H1 (cell line): Measurements from ENCODE around the gene FAM193B. TPM values are rescaled to one million over a fixed set of nuclear protein-coding genes. Genes with fewer than 3 reads are reported as not detected.

Experiments
- CTCF ChIA-PET: fragments of 300-600 bp; sonication (Branson Sonifier 250); formaldehyde crosslinking; loops from one replicate; lab custom pipeline; 2021; ENCODE audit not compliant: partially characterized antibody; lab: Charles Lee
- POLR2A ChIA-PET: fragments of 300-600 bp; sonication (Branson Sonifier 250); formaldehyde crosslinking; loops from one replicate; lab custom pipeline; 2021; ENCODE audit warnings: inconsistent platforms; ENCODE audit not compliant: partially characterized antibody; lab: Charles Lee
- DNase-seq, 2 experiments: peaks; one replicate each; pipeline versions ENCODE4 v3.0.0 to v3.0.0-alpha.2; 2010 to 2022; ENCODE audit warnings: low spot score in 2 of 2, low read depth in 1 of 2, mixed read lengths in 1 of 2
- FAIRE-seq: peaks from 2 replicates; lab custom pipeline; 2011; peaks lifted over from hg19 to GRCh38; lab: Jason Lieb, UNC
- H2AFZ ChIP-seq: 2 replicates; pipeline ENCODE4 v1.8.1; 2012; ENCODE audit warnings: low read length, inconsistent platforms
- H2AK5ac ChIP-seq: 2 replicates; pipeline ENCODE4 v1.6.1; 2013; ENCODE audit warnings: low read depth, low read length
- H2BK120ac ChIP-seq: replicated peaks from 2 replicates; pipeline ENCODE3; 2013; ENCODE audit warnings: low read depth, low read length, inconsistent platforms
- H2BK12ac ChIP-seq: 2 replicates; pipeline ENCODE4 v1.6.1; 2013; ENCODE audit warnings: low read depth, low read length
- H2BK15ac ChIP-seq: 2 replicates; pipeline ENCODE4 v1.6.1; 2013; ENCODE audit warnings: low read length
- H2BK20ac ChIP-seq: 2 replicates; pipeline ENCODE4 v1.6.1; 2013; ENCODE audit warnings: low read length
- H2BK5ac ChIP-seq: 2 replicates; pipeline ENCODE4 v1.6.1; 2013; ENCODE audit warnings: low read depth, low read length
- H3K14ac ChIP-seq: 2 replicates; pipeline ENCODE4 v1.6.1; 2013; ENCODE audit warnings: inconsistent platforms; ENCODE audit not compliant: insufficient read length
- H3K18ac ChIP-seq: 2 replicates; pipeline ENCODE4 v1.6.1; 2013; ENCODE audit warnings: low read length; ENCODE audit errors: extremely low read depth
- H3K23ac ChIP-seq: 2 replicates; pipeline ENCODE4 v1.6.1; 2013; ENCODE audit warnings: inconsistent platforms; ENCODE audit not compliant: insufficient read length
- H3K23me2 ChIP-seq: 2 replicates; pipeline ENCODE4 v1.6.1; 2013; ENCODE audit warnings: low read depth, low read length
- H3K27ac ChIP-seq: 2 replicates; pipeline ENCODE4 v1.6.1; 2011; ENCODE audit warnings: low read depth, low read length, inconsistent platforms
- H3K27me3 ChIP-seq, 4 experiments: replicated peaks in 1 of 4; 1 replicate in 1 of 4; 2 replicates in 3 of 4; pipeline versions ENCODE4 v1.6.1 to v1.8.1; 2011 to 2013; ENCODE audit warnings: low read length in 3 of 4, mild to moderate bottlenecking in 3 of 4, inconsistent platforms in 2 of 4, mixed read lengths in 2 of 4, moderate library complexity in 1 of 4; ENCODE audit not compliant: control insufficient read depth in 3 of 4, insufficient read depth in 3 of 4; ENCODE audit errors: extremely low read depth in 1 of 4
- H3K36me3 ChIP-seq, 4 experiments: 2 replicates each; pipeline versions ENCODE4 v1.6.1 to v1.8.1; 2011 to 2013; ENCODE audit warnings: mild to moderate bottlenecking in 4 of 4, low read length in 3 of 4, moderate library complexity in 2 of 4, control low read depth in 1 of 4, inconsistent platforms in 1 of 4; ENCODE audit not compliant: insufficient read depth in 4 of 4, control insufficient read depth in 2 of 4
- H3K4ac ChIP-seq: replicated peaks from 2 replicates; pipeline ENCODE3; 2013; ENCODE audit warnings: low read length, low read depth, mixed read lengths, inconsistent platforms; ENCODE audit not compliant: insufficient read length
- H3K4me1 ChIP-seq, 4 experiments: replicated peaks in 1 of 4; 1 replicate in 1 of 4; 2 replicates in 3 of 4; pipeline versions ENCODE4 v1.6.1 to v1.8.1; 2011 to 2013; ENCODE audit warnings: low read length in 3 of 4, inconsistent platforms in 2 of 4, mixed read lengths in 1 of 4; ENCODE audit not compliant: insufficient read depth in 4 of 4, control insufficient read depth in 3 of 4
- H3K4me2 ChIP-seq, 2 experiments: 2 replicates each; pipeline versions ENCODE4 v1.6.1 to v1.8.1; 2011 to 2013; ENCODE audit warnings: low read depth in 2 of 2, low read length in 2 of 2, control low read depth in 1 of 2, inconsistent platforms in 1 of 2, mild to moderate bottlenecking in 1 of 2; ENCODE audit not compliant: insufficient read depth in 1 of 2
- H3K4me3 ChIP-seq, 4 experiments: fragments of 200-600, 300-600 bp in 1 of 4; sonication (generic), shearing (Covaris generic), sonication (Bioruptor Twin) in 1 of 4; 2 replicates each; pipeline versions ENCODE4 v1.5.1 to v1.8.1; 2011 to 2016; ENCODE audit warnings: low read length in 4 of 4, low read depth in 3 of 4, control low read depth in 2 of 4, inconsistent platforms in 2 of 4, mild to moderate bottlenecking in 2 of 4, mixed read lengths in 1 of 4, moderate library complexity in 1 of 4; ENCODE audit not compliant: insufficient read depth in 2 of 4; ENCODE audit errors: extremely low read depth in 1 of 4
- H3K56ac ChIP-seq: replicated peaks from 2 replicates; pipeline ENCODE3; 2013; ENCODE audit warnings: low read depth, mild to moderate bottlenecking, mixed read lengths, low read length, inconsistent platforms; ENCODE audit not compliant: insufficient read length
- H3K79me1 ChIP-seq: 2 replicates; pipeline ENCODE4 v1.6.1; 2013; ENCODE audit warnings: low read depth, low read length, control low read depth
- H3K79me2 ChIP-seq, 2 experiments: 2 replicates each; pipeline versions ENCODE4 v1.6.1 to v1.8.1; 2012 to 2013; ENCODE audit warnings: low read length in 2 of 2, mild to moderate bottlenecking in 2 of 2, inconsistent platforms in 1 of 2; ENCODE audit not compliant: insufficient read depth in 2 of 2, control insufficient read depth in 1 of 2
- H3K9ac ChIP-seq, 4 experiments: replicated peaks in 1 of 4; 1 replicate in 1 of 4; 2 replicates in 3 of 4; pipeline versions ENCODE4 v1.6.1 to v1.8.1; 2011 to 2013; ENCODE audit warnings: low read depth in 3 of 4, low read length in 3 of 4, control low read depth in 2 of 4, mild to moderate bottlenecking in 2 of 4, moderate library complexity in 2 of 4, inconsistent platforms in 1 of 4; ENCODE audit errors: extremely low read depth in 1 of 4
- H3K9me3 ChIP-seq, 2 experiments: 2 replicates each; pipeline versions ENCODE4 v1.6.1 to v1.8.1; 2012 to 2013; ENCODE audit warnings: mild to moderate bottlenecking in 2 of 2, moderate library complexity in 2 of 2, control low read depth in 1 of 2, inconsistent platforms in 1 of 2, low read depth in 1 of 2, low read length in 1 of 2, mixed read lengths in 1 of 2; ENCODE audit not compliant: insufficient read depth in 2 of 2
- H4K20me1 ChIP-seq, 2 experiments: replicated peaks in 1 of 2; 2 replicates each; pipeline versions ENCODE3 to v1.8.1; 2011 to 2013; ENCODE audit warnings: inconsistent platforms in 2 of 2, low read length in 2 of 2, mild to moderate bottlenecking in 1 of 2; ENCODE audit not compliant: insufficient read depth in 2 of 2, control insufficient read depth in 1 of 2
- H4K5ac ChIP-seq: 2 replicates; pipeline ENCODE4 v1.6.1; 2013; ENCODE audit warnings: low read length, low read depth, mixed read lengths, inconsistent platforms; ENCODE audit not compliant: insufficient read length
- H4K8ac ChIP-seq: 2 replicates; pipeline ENCODE4 v1.8.0; 2013; ENCODE audit warnings: mild to moderate bottlenecking, moderate library complexity, low read length, inconsistent platforms; ENCODE audit not compliant: insufficient read depth; ENCODE audit errors: extremely low read depth
- H4K91ac ChIP-seq: replicated peaks from 2 replicates; pipeline ENCODE3; 2013; ENCODE audit warnings: low read length, mixed read lengths, inconsistent platforms; ENCODE audit not compliant: insufficient read length
- ATF2 ChIP-seq: IDR thresholded peaks from 2 replicates; pipeline ENCODE4 v1.6.1; 2012; ENCODE audit warnings: low read length, inconsistent platforms
- CTCF ChIP-seq, 3 experiments: IDR thresholded peaks; 1 replicate in 2 of 3; 2 replicates in 1 of 3; pipeline versions ENCODE4 v1.5.1 to v1.6.1; 2011; ENCODE audit warnings: low read length in 3 of 3, mild to moderate bottlenecking in 3 of 3, inconsistent platforms in 2 of 3, low read depth in 1 of 3, moderate library complexity in 1 of 3; ENCODE audit not compliant: insufficient read depth in 1 of 3; ENCODE audit errors: control extremely low read depth in 1 of 3
- EP300 ChIP-seq, 2 experiments: IDR thresholded peaks; 1 replicate in 1 of 2; 2 replicates in 1 of 2; pipeline ENCODE4 v1.6.1; 2011 to 2012; ENCODE audit warnings: low read depth in 2 of 2, low read length in 2 of 2, mild to moderate bottlenecking in 2 of 2, borderline replicate concordance in 1 of 2, inconsistent platforms in 1 of 2, moderate library complexity in 1 of 2
- MAFK ChIP-seq: IDR thresholded peaks from 2 replicates; pipeline ENCODE4 v1.6.1; 2012; ENCODE audit warnings: low read depth, mild to moderate bottlenecking, improper control_type of control experiment, low read length
- TCF12 ChIP-seq: IDR thresholded peaks from 2 replicates; pipeline ENCODE4 v1.6.1; 2011; ENCODE audit warnings: low read depth, mild to moderate bottlenecking, low read length
- WGBS, 2 experiments: shearing (Covaris generic) in 1 of 2; methylation state at CpG; one replicate each; pipeline versions ENCODE4 v1.1.6 to v1.1.7; 2013 to 2015; ENCODE audit warnings: low lambda C conversion rate in 2 of 2, mixed read lengths in 2 of 2, inconsistent platforms in 1 of 2, low coverage in 1 of 2, missing lambda C conversion rate in 1 of 2; ENCODE audit not compliant: insufficient replicate concordance in 2 of 2, insufficient coverage in 1 of 2, insufficient read length in 1 of 2; ENCODE audit errors: extremely low coverage in 1 of 2, missing lambda C conversion rate in 1 of 2; 5-methylcytosine and 5-hydroxymethylcytosine counted together
- polyA plus RNA-seq, 7 experiments: library from polyadenylated mRNA; depleted of rRNA in 3 of 7; stranded (reverse) in 5 of 7; unstranded in 2 of 7; fragments of >200 nt in 5 of 7; fragments of 200-250 nt in 2 of 7; gene quantifications; 1 replicate in 5 of 7; 2 replicates in 1 of 7; 4 replicates in 1 of 7; pipeline versions ENCODE4 v1.2.1 to v1.2.3, GENCODE V29; 2011 to 2013; ENCODE audit warnings: missing spikeins in 2 of 7, mixed read lengths in 2 of 7
- total RNA-seq: library from RNA; stranded (reverse); fragmentation: NEBNext Ultra II Directional; extraction: Animal tissue kit (Norgen Biotek cat#: 25700); gene quantifications from 2 replicates; pipeline ENCODE4 v1.2.1, GENCODE V29; 2021

Gene FAM193B
- total and polyA plus RNA-seq, 2 of the 8 experiments (the other 6 are each of a cell fraction or from before 2014, with no cell fraction given) = 49.9 to 69.8 TPM

GRCh38 chr5:177516601-177517568 lies 37.5 kb downstream of the FAM193B start, which contains the start of gene DDX41:
Gene DDX41 (minus strand): TSS chr5:177516961. CDS start chr5:177516945, 16 bp downstream.
- H3K9me3 ChIP-seq = no peaks in the 10 kb centered on the region
- peak within 1 kb of the TSS; percentile 87 to 97 for H3K4me2 ChIP-seq
- H3K18ac ChIP-seq = peak within 1 kb of the TSS; percentile 93
- peaks cover 5% of the 10 kb centered on the region; the same call in 1 of the 2 replicates for H3K79me1 ChIP-seq
- no peak within 1 kb of the TSS for H2BK120ac ChIP-seq
- WGBS, 2 experiments = 2% methylated on average over 90 of the region's 96 CpGs; no CpG with 5 or more reads in 1 of the 2 experiments
- peaks cover 8% of the 10 kb centered on the region for H3K23me2 ChIP-seq
- H3K56ac ChIP-seq = peak within 1 kb of the TSS; percentile 82
- POLR2A ChIA-PET = interaction anchor here (0.7 to 4.7 kb wide), 22 partner anchors 9 to 599 kb away, joined by 3 to 53 read pairs (median 6); partner anchors contain the start of genes FAM193B, GRK6, PDLIM7 and TMED9
- H4K91ac ChIP-seq = peak within 1 kb of the TSS; percentile 98
- peaks cover 31 to 57% (median 50%) of the 10 kb centered on the region in 4 experiments for H3K36me3 ChIP-seq
- no peak within 1 kb of the TSS for H2BK20ac ChIP-seq
- H2BK5ac ChIP-seq = peak within 1 kb of the TSS; percentile 95
- peak within 1 kb of the TSS; percentile 93; the same call in 1 of the 2 replicates for H2AFZ ChIP-seq
- H3K27ac ChIP-seq = peak within 1 kb of the TSS; percentile 76
- peak within 1 kb of the TSS; percentile 96 for H4K8ac ChIP-seq
- H3K4ac ChIP-seq = peak within 1 kb of the TSS; percentile 55
- FAIRE-seq (peak; percentile 88), DNase-seq (peak; percentile 90 to 97)
- peak within 1 kb of the TSS; percentile 76 to 96 (median 95) for H3K9ac ChIP-seq
- peak within 1 kb of the TSS; percentile 82 to 98 (median 96) for H3K4me3 ChIP-seq
- peaks cover 0 to 6% (median 5%) of the 10 kb centered on the region in 4 experiments; a peak in 5 of 7 replicates for H3K4me1 ChIP-seq
- no peak within 1 kb of the TSS for H3K23ac ChIP-seq
- no peaks in the 10 kb centered on the region for H3K27me3 ChIP-seq
- no peak within 1 kb of the TSS for H2BK15ac ChIP-seq
- CTCF ChIA-PET = interaction anchor here (0.9 to 20.8 kb wide), 7 partner anchors 16 to 61 kb away, joined by 3 to 306 read pairs (median 3); no protein-coding TSS in a partner anchor
- H2AK5ac ChIP-seq = no peak within 1 kb of the TSS
- no peak within 1 kb of the TSS for H3K14ac ChIP-seq
- peak within 1 kb of the TSS; percentile 71 for H4K5ac ChIP-seq
- H3K79me2 ChIP-seq = peaks cover 0 to 9% of the 10 kb centered on the region in 2 experiments; a peak in 1 of 4 replicates
- peaks cover 0 to 7% of the 10 kb centered on the region in 2 experiments for H4K20me1 ChIP-seq
- H2BK12ac ChIP-seq = peak within 1 kb of the TSS; percentile 52; the same call in 1 of the 2 replicates
- TF ChIP-seq TCF12 (no peak), ATF2 (no peak), CTCF (IDR thresholded peaks at IDR 0.05; ENCODE audit: control extremely low read depth in 1 of 3, insufficient read depth in 1 of 3, low read depth in 1 of 3, low read length in 3 of 3) (no peak), EP300 (IDR thresholded peaks at IDR 0.05; ENCODE audit: borderline replicate concordance in 1 of 2, low read depth in 2 of 2, low read length in 2 of 2) (no peak), MAFK (no peak)
